ENCODE measurements around the gene TSPAN14. TPM values are rescaled to one million over a fixed set of nuclear protein-coding genes. Genes with fewer than 3 reads are reported as not detected.

The TSPAN14 gene
- 100 to 1,000 TPM in 4 of 6 donors, 10 to 100 TPM in 2; 52.1 to 157 (median 111) TPM for total RNA-seq

- H3K4me1 ChIP-seq, result peaks cover 43 to 61% (median 57%) of the 10 kb centered on the region in 4 donors
- no peaks in the 10 kb centered on the region for H3K9me3 ChIP-seq
- peak within 1 kb of the TSS; percentile 98 to 100 (median 99) for H3K27ac ChIP-seq
- DNase-seq (peak; percentile 90 to 97), ATAC-seq (ENCODE audit: low FRiP score in 2 of 2) (peak; percentile 91)
- H3K36me3 ChIP-seq, result peaks cover 0 to 5% (median 0%) of the 10 kb centered on the region in 4 donors
- peak within 1 kb of the TSS; percentile 87 to 98 (median 94) for H3K4me3 ChIP-seq
- H3K27me3 ChIP-seq, result no peaks in the 10 kb centered on the region
- TF ChIP-seq POLR2AphosphoS5 (IDR thresholded peaks at IDR 0.05) (peak; percentile 66 to 80), EP300 (IDR thresholded peaks at IDR 0.05) (no peak), POLR2A (IDR thresholded peaks at IDR 0.05) (peak in 3 of 4 donors; percentile 54 to 86 (median 76)), CTCF (IDR thresholded peaks at IDR 0.05) (peak in 2 of 6 experiments; percentile 9 to 10)
- WGBS, 2 donors, result 1 to 2% methylated on average over 8 to 24 of the region's 97 CpGs
Observed at GRCh38 chr10:80453842-80454512, at the start of gene TSPAN14. Gene TSPAN14 (plus strand): TSS chr10:80454310. CDS start chr10:80489234, 34,924 bp downstream.

- WGBS, 2 donors, result 88% methylated on average over 1 of the region's 1 CpG
Observed at GRCh38 chr10:80405035-80405434, 49.1 kb upstream of the TSPAN14 start.

GRCh38 chr10:80405626-80406025 lies 48.5 kb upstream of the TSPAN14 start:
- DNase-seq (no peak), ATAC-seq (ENCODE audit: low FRiP score in 2 of 2) (no peak)
- 84 to 92% methylated on average over 4 of the region's 4 CpGs for WGBS, 2 donors
- Histone ChIP-seq H3K27ac (no peak overlapping the region), H3K36me3 (no peaks in the 10 kb centered on the region), H3K27me3 (no peaks in the 10 kb centered on the region), H3K4me3 (no peak overlapping the region), H3K4me1 (peaks cover 10 to 23% (median 15%) of the 10 kb centered on the region in 4 donors), H3K9me3 (no peaks in the 10 kb centered on the region)
- TF ChIP-seq CTCF (IDR thresholded peaks at IDR 0.05), result no peak
- no peak for TF ChIP-seq POLR2A (IDR thresholded peaks at IDR 0.05)
- no peak for TF ChIP-seq POLR2AphosphoS5 (IDR thresholded peaks at IDR 0.05)
- TF ChIP-seq EP300 (IDR thresholded peaks at IDR 0.05), result no peak

More at GRCh38 chr10:80405035-80405434, 49.1 kb upstream of the TSPAN14 start:
- no peaks in the 10 kb centered on the region for H3K36me3 ChIP-seq
- H3K27ac ChIP-seq, result no peak overlapping the region
- no peak for ATAC-seq (ENCODE audit: low FRiP score in 2 of 2)
- DNase-seq, result no peak
- no peak overlapping the region for H3K4me3 ChIP-seq
- no peak for TF ChIP-seq CTCF (IDR thresholded peaks at IDR 0.05)
- TF ChIP-seq POLR2A (IDR thresholded peaks at IDR 0.05), result no peak
- no peak for TF ChIP-seq POLR2AphosphoS5 (IDR thresholded peaks at IDR 0.05)
- TF ChIP-seq EP300 (IDR thresholded peaks at IDR 0.05), result no peak
- H3K9me3 ChIP-seq, result no peaks in the 10 kb centered on the region
- H3K27me3 ChIP-seq, result no peaks in the 10 kb centered on the region
- H3K4me1 ChIP-seq, result peaks cover 10 to 23% (median 15%) of the 10 kb centered on the region in 4 donors

GRCh38 chr10:80406204-80406603 lies 47.9 kb upstream of the TSPAN14 start:
- Histone ChIP-seq H3K9me3 (no peaks in the 10 kb centered on the region), H3K36me3 (no peaks in the 10 kb centered on the region), H3K4me1 (peaks cover 10 to 23% (median 15%) of the 10 kb centered on the region in 4 donors), H3K27ac (no peak overlapping the region), H3K4me3 (no peak overlapping the region), H3K27me3 (no peaks in the 10 kb centered on the region)
- ATAC-seq (ENCODE audit: low FRiP score in 2 of 2) (no peak), DNase-seq (no peak)
- WGBS, 2 donors, result 69 to 71% methylated on average over 4 of the region's 4 CpGs
- TF ChIP-seq POLR2AphosphoS5 (IDR thresholded peaks at IDR 0.05), result no peak
- no peak for TF ChIP-seq POLR2A (IDR thresholded peaks at IDR 0.05)
- no peak for TF ChIP-seq EP300 (IDR thresholded peaks at IDR 0.05)
- TF ChIP-seq CTCF (IDR thresholded peaks at IDR 0.05), result no peak
